Activated naive CD8-positive, alpha-beta T cell (primary cell): ENCODE results near the gene VSIG2.
A peak's percentile ranks its signal among the peaks of the same experiment; 100 is the strongest.
"Not testable (repeated sequence)": the region's sequence is repeated elsewhere in the genome, so short reads cannot be mapped to it uniquely, and the experiment has no call there.

Experiments used
- H3K27ac Mint-ChIP-seq: one replicate; pipeline ENCODE4 v1.8.0; 2021; ENCODE audit warnings: mixed read lengths
- H3K27me3 Mint-ChIP-seq: one replicate; pipeline ENCODE4 v1.8.0; 2021; ENCODE audit warnings: mixed read lengths
- H3K36me3 Mint-ChIP-seq: one replicate; pipeline ENCODE4 v1.8.0; 2021; ENCODE audit warnings: mixed read lengths
- H3K4me1 Mint-ChIP-seq: one replicate; pipeline ENCODE4 v1.8.0; 2021; ENCODE audit warnings: low read depth, mixed read lengths
- H3K4me3 Mint-ChIP-seq: one replicate; pipeline ENCODE4 v1.8.0; 2021; ENCODE audit warnings: mild to moderate bottlenecking, mixed read lengths
- H3K9me3 Mint-ChIP-seq: one replicate; pipeline ENCODE4 v1.8.0; 2021; ENCODE audit warnings: low read depth, mixed read lengths

VSIG2 gene

DNA sequence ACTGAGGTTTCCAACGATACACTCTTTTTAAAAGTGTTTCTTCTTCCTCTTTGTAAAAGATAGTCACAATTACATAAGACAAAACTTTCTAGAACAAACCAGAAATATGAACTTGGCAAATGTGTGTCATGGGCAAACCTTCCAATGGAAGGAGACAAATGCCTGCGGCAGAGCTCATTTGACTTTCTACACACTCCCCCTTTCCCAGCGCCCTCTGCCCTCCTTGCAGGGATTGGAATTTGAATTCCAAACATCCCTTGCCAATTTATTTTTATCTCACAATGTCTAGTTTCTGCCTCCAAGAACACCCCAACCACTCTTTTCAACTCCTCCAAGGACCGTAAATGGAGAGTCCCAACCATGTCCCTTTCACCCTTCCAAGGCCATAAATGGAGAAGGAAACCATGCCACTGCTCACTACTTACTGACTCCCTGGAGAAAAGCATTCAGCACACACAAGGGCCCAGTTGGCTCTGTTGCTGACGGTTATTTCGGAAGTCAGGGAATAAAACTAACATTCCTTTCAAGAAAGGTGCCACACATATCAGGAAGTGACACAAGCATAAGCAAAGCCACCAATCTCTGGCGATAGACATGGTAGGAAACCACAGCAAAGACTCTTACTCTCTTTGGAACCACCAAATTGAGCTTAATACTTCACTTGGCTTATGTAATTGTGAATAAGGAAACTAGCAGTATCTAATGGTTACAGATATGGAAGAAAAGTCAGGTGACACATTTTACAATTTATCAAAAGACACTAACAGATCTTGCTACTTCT lies 25.0 kb upstream of the VSIG2 start:
- peak overlapping the region; percentile 5 for H3K27ac Mint-ChIP-seq
- no peaks in the 10 kb centered on the region for H3K27me3 Mint-ChIP-seq

DNA sequence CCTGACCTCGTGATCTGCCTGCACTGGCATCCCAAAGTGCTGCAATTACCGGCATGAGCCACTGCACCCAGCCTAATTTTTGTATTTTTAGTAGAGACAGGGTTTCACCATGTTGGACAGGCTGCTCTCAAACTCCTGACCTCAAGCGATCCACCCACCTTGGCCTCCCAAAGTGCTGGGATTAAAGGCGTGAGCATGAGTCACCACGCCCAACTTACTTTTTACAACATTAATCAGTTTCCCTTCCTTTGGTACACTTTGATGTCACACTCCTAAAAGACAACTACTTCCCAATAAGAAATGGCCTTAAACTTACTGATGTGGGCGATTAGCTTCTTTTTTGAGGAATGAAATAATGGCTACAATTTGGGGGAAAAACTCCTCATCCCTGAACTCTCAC lies 18.9 kb upstream of the VSIG2 start:
- peaks cover 15% of the 10 kb centered on the region for H3K36me3 Mint-ChIP-seq
- not testable (repeated sequence) for H3K4me3 Mint-ChIP-seq, H3K4me1 Mint-ChIP-seq, H3K27ac Mint-ChIP-seq, H3K27me3 Mint-ChIP-seq, H3K9me3 Mint-ChIP-seq

More for the DNA sequence above, 25.0 kb upstream of the VSIG2 start:
- H3K4me1 Mint-ChIP-seq, result peaks cover 27% of the 10 kb centered on the region
- H3K4me3 Mint-ChIP-seq, result no peak overlapping the region
- no peaks in the 10 kb centered on the region for H3K9me3 Mint-ChIP-seq
- peaks cover 16% of the 10 kb centered on the region for H3K36me3 Mint-ChIP-seq

DNA sequence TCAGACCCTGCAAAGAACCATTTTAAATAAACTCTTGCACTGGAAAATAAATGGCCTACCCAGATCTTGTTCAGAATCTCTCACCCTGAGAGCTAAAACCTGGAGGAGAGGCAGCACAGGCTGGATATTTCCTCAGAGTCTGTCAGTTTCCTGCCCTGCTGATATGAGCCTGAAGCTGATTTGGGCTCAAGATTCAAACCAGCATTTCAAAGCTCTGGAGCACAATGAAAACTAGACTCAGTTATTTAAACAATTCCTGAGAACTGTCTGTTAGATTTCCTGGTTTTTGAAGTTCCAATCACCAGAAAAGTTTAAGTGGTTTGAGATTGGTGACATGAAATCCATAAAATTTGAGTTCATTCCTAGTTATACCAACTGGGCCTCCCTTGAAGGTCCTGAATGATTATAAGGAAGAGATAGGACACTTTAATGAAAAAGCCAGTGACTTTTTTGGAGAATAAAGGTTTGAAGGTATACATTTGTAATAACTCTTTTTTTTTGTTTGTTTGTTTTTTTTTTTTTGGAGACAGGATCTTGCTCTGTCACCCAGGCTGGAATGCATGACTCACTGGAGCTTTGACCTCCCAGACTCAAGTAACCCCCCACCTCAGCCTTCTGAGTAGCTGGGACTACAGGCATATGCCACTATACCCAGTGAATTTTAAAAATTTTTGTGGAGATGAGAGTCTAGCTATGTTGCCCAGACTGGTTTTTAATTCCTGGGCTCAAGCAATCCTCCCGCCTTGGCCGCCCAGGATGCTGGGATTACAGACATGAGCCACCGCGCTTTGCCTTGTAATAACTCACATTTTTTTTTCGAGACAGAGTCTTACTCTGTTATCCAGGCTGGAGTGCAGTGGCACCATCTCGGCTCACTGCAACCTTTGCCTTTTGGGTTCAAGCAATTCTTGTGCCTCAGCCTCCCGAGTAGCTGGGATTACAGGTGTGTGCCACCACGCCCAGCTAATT lies 18.0 kb upstream of the VSIG2 start:
- Mint-ChIP-seq H3K27me3 (no peaks in the 10 kb centered on the region), H3K4me1 (no peaks in the 10 kb centered on the region), H3K36me3 (peaks cover 13% of the 10 kb centered on the region)

GRCh38 chr11:124768914-124769313 lies 16.9 kb upstream of the VSIG2 start:
- no peaks in the 10 kb centered on the region for H3K9me3 Mint-ChIP-seq
- no peaks in the 10 kb centered on the region for H3K27me3 Mint-ChIP-seq
- no peaks in the 10 kb centered on the region for H3K4me1 Mint-ChIP-seq
- H3K36me3 Mint-ChIP-seq, result peaks cover 10% of the 10 kb centered on the region
- H3K27ac Mint-ChIP-seq, result no peak overlapping the region
- no peak overlapping the region for H3K4me3 Mint-ChIP-seq

More for the DNA sequence above, 18.0 kb upstream of the VSIG2 start:
- Mint-ChIP-seq H3K9me3 (no peaks in the 10 kb centered on the region), H3K4me3 (no peak overlapping the region), H3K27ac (no peak overlapping the region)

- H3K4me3 Mint-ChIP-seq, result no peak overlapping the region
- H3K36me3 Mint-ChIP-seq, result peaks cover under 1% of the 10 kb centered on the region
- H3K27ac Mint-ChIP-seq, result no peak overlapping the region
- H3K9me3 Mint-ChIP-seq, result no peaks in the 10 kb centered on the region
- H3K4me1 Mint-ChIP-seq, result peaks cover 7% of the 10 kb centered on the region
- H3K27me3 Mint-ChIP-seq, result peaks cover 1% of the 10 kb centered on the region
Observed at GRCh38 chr11:124766156-124766555, 14.1 kb upstream of the VSIG2 start.

DNA sequence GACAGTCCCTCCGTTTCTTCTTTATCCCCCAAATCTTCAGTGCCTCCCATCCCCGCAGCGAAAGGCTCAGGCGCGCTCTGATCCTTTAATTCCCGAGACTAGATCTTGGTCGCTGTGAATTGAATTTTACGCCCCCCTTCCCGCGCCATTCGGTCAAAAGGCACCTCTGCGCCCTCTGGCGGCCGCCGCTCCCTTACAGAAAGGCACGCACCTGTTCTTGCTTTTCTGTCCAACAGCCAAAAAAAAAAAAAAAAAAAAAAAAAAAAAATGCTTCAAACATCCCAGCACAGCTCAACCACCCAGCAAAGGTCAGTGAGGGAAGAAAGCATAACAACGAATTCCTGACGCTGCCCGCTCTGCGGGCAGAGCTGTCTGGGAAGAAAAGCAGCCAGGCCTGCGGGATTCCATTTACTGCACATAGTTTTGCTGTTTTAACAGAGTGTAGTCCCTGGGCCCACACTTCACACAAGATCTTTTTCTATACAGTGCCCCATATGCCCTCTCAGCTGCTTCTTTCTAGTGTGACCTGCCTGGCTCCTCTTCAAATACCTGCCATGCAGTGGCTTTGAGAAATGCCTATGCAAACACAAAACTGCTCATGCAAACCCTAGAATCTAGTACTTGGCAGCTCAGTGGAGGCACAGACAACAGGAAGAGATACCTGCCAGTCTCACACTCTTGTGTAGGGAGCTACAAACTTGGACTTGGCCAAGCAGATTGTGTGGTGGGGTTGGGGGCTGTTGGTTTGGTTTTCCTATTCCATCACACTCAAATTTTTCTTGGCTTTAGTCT lies 11.3 kb upstream of the VSIG2 start:
- Mint-ChIP-seq H3K27me3 (peaks cover 4% of the 10 kb centered on the region), H3K27ac (peak overlapping the region; percentile 82), H3K4me3 (peak overlapping the region; percentile 97), H3K9me3 (no peaks in the 10 kb centered on the region), H3K4me1 (peaks cover 19% of the 10 kb centered on the region), H3K36me3 (no peaks in the 10 kb centered on the region)

DNA sequence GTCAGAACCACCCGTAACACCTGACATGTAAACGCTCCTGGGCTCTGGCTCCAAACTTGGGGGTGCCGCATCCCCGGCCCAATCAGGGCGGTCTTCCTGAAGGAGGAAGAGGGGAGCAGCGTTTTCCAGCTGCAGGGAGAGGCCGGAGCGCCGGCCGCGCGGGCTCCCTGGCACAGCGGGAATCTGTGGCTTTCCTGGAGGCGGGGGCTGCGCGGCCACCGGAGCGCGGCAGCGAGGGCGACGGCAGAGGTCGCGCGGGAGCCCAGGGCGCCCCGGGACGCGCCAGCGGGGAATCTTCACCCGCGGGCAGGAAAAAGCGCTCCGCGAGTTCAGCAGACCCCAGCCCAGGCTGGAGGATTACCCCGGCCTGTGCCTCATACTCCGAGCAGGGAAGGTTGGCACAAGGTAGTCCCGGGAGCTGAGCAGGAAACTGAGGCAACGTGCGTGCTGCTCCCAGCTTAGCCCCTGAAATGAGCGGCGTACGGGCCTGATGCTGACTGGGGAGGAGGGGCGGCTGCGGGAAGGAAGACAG lies 10.6 kb upstream of the VSIG2 start:
- Mint-ChIP-seq H3K4me3 (peak overlapping the region; percentile 97), H3K9me3 (no peaks in the 10 kb centered on the region), H3K36me3 (no peaks in the 10 kb centered on the region), H3K27ac (no peak overlapping the region), H3K27me3 (peaks cover 7% of the 10 kb centered on the region), H3K4me1 (peaks cover 21% of the 10 kb centered on the region)

DNA sequence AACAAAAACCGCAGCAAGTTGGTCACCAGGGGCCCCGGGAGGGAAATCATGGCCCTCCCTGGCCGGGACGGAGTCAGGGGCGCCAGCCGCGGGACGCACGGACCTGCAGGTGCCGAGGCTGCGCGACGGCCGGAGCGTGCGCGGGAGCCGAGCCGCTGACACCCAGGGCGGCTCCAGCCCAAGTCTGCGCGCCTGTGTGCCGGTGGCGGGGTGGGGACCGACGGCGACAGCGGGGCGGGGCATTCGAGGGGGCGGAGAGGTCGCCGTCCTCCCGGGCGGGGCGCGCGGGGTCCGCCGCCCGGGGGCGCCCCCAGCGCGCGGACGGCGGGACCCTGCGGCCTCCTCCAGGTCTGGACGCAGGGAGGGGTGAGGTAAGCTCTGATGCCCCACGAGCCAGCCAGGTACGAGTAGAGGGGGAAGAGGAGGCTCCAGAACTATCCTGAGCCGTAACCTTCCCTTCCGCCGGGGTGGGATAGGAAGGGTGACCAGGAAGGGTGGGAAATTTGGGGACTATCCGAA lies 10.1 kb upstream of the VSIG2 start, which contains the start of gene ESAM:
Gene ESAM (minus strand): TSS at position 186 of the 519 bp plus-strand sequence. CDS start 136 bp downstream, at position 50.
- Mint-ChIP-seq H3K9me3 (no peaks in the 10 kb centered on the region), H3K27ac (peak within 1 kb of the TSS; percentile 82), H3K4me3 (peak within 1 kb of the TSS; percentile 97), H3K4me1 (peaks cover 21% of the 10 kb centered on the region), H3K36me3 (no peaks in the 10 kb centered on the region), H3K27me3 (peaks cover 10% of the 10 kb centered on the region)

DNA sequence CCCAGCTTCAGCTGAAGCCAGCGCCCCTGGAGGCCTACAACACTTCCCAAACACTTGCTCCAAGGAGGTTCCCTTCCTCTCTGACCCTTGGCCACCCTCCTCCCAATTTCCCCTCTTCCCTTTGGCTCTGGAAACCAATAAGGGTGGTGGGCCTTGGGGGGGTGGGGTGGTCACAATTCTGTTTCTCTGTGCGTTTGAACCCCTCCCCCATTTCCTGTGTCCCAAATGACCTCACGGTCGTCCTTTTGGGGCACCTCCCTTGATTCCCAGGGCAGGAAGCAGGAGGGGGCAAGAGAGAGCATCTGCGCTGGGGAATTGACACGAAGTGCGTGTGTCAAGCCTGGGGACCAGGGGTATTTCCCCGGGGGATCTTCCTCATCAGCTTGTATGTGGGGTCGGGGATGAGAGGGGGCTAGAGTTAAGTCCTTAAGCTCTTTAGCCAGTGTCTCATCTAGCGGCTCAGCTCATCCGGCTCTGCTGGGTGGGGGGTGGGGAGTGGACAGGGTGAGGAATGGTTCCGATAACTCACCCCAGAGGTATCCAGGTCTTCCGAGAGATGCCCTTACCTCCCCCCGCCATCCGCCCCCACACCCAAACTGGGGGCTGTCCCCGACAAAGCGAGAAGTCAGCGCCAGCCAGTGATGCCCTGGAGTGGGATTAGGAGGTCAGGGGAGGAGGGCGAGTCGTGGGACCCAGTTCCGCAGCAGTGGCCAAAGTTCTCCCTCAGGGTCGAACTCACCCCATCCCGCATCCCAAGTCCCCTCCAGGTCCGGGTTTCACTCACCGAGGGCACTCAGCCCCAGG lies 9.4 kb upstream of the VSIG2 start:
- Mint-ChIP-seq H3K9me3 (no peaks in the 10 kb centered on the region), H3K36me3 (no peaks in the 10 kb centered on the region), H3K27ac (no peak overlapping the region), H3K27me3 (peaks cover 10% of the 10 kb centered on the region), H3K4me3 (peak overlapping the region; percentile 70), H3K4me1 (peaks cover 21% of the 10 kb centered on the region)

GRCh38 chr11:124760806-124761205 lies 8.8 kb upstream of the VSIG2 start:
- peaks cover 14% of the 10 kb centered on the region for H3K27me3 Mint-ChIP-seq
- H3K27ac Mint-ChIP-seq, result no peak overlapping the region

GRCh38 chr11:124760205-124760652 lies 8.2 kb upstream of the VSIG2 start:
- Mint-ChIP-seq H3K4me1 (peaks cover 21% of the 10 kb centered on the region), H3K27ac (no peak overlapping the region), H3K27me3 (peaks cover 14% of the 10 kb centered on the region), H3K4me3 (peak overlapping the region; percentile 57), H3K9me3 (no peaks in the 10 kb centered on the region), H3K36me3 (no peaks in the 10 kb centered on the region)

More at GRCh38 chr11:124760806-124761205, 8.8 kb upstream of the VSIG2 start:
- no peaks in the 10 kb centered on the region for H3K9me3 Mint-ChIP-seq
- H3K36me3 Mint-ChIP-seq, result no peaks in the 10 kb centered on the region
- H3K4me3 Mint-ChIP-seq, result peak overlapping the region; percentile 57
- peaks cover 21% of the 10 kb centered on the region for H3K4me1 Mint-ChIP-seq

- Mint-ChIP-seq H3K27ac (no peak overlapping the region), H3K9me3 (no peaks in the 10 kb centered on the region), H3K4me3 (peak overlapping the region; percentile 35), H3K4me1 (peaks cover 21% of the 10 kb centered on the region), H3K36me3 (no peaks in the 10 kb centered on the region), H3K27me3 (peaks cover 15% of the 10 kb centered on the region)
Observed at GRCh38 chr11:124759266-124760204, 7.5 kb upstream of the VSIG2 start.
